HG03025 (cell line): ENCODE measurements around the gene SWT1.

ENCODE experiments used
- ATAC-seq: cut with Tn5 transposase; IDR thresholded peaks from one replicate; pipeline ENCODE4 v1.9.1; 2021; ENCODE audit warnings: mild to moderate bottlenecking, moderate library complexity; ENCODE audit not compliant: unreplicated experiment, low FRiP score

Gene SWT1

GRCh38 chr1:185281245-185281644 lies 124.3 kb downstream of the SWT1 start:
- no peak for ATAC-seq

DNA sequence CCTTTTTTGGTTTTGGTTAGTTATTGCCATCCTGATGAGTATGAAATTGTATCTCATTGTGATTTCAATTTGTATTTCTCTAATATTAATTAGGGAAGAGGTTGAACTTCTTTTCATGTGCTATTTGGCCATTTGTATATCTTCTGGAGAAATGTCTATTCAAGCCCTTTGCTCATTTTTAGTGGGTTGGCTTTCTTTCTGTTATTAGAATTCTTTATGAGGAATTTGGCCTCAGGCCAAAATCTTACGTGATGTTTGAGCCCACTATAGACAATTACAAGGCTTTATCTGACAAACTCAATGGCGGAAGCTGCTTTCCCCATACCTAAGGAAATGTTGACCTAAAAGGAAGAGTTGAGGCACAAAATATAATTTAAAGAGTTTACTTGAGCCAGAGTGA lies 127.1 kb downstream of the SWT1 start:
- ATAC-seq, result no peak

GRCh38 chr1:185284533-185285276 lies 127.7 kb downstream of the SWT1 start:
- ATAC-seq, result no peak

- ATAC-seq, result no peak
Observed at GRCh38 chr1:185287451-185287850, 130.5 kb downstream of the SWT1 start.

DNA sequence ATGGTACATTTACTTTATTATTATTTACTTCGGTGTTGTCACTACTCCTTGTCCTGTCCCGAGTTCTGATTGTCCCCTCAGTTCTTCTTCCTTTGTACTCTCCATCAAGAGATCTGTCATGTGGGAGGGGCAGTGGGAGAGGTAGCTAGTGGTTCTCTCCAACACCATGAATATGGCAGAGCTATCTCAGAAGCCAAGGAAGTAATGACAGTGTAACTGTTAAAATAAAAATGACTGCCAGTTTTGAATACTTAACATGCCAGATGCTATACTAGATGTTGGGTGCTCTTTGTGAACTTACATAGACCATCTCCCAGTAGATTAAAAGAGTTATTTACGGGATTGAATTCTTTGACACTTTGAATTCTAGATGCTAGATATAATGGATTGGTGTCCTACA lies 131.5 kb downstream of the SWT1 start:
- no peak for ATAC-seq

DNA sequence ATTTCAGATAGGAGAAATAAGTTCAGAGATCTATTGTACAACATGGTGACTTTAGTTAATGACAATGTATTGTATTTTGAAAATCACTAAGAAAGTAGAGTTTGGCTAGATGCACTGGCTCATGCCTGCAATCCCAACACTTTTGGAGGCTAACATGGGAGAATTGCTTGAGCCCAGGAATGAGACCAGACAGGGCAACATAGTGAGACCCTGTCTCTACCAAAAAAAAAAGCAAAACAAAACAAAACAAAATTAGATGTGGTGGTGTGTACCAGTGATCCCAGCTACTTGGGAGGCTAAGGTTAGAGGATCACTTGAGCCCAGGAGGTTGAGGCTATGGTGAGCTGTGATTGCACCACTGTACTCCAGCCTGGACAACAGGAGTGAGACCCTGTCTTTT lies 132.9 kb downstream of the SWT1 start:
- ATAC-seq, result no peak

- ATAC-seq, result no peak
Observed at GRCh38 chr1:185291159-185291558, 134.2 kb downstream of the SWT1 start.

DNA sequence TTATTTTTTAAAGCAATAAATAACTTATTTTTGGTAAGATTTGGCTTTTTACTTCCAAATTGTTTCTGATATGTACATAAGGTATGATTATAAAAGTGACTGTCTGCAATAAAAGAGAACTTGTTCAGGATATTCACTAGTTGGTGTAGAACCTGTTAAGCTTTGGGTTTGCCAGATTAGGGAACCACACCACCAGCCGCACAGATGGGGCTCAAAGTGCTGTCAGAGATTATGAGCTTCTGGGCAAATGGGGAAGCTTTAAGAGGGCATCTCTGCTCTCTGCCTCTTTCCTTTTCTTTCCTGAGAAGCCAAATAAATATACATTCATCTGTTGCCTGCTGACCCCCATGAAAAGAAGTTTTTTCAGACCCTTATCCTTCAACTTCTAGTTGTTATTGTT lies 134.7 kb downstream of the SWT1 start:
- no peak for ATAC-seq

DNA sequence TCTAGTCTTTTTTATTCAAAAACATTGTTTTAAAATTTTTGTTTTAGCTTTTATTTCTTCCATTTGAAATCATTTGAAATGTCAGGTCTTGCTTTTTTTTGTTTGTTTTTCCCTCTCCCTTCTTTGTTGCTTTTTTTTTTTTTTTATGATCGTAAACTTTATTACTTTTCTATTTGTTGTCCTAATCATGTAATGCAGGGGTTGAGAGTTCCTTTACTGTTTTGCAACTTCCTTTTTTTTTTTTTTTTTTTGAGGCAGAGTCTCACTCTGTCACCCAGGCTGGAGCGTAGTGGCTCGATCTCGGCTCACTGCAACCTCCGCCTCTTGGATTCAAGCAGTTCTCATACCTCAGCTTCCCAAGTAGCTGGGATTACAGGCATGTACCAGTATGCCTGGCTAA lies 135.3 kb downstream of the SWT1 start:
- no peak for ATAC-seq

DNA sequence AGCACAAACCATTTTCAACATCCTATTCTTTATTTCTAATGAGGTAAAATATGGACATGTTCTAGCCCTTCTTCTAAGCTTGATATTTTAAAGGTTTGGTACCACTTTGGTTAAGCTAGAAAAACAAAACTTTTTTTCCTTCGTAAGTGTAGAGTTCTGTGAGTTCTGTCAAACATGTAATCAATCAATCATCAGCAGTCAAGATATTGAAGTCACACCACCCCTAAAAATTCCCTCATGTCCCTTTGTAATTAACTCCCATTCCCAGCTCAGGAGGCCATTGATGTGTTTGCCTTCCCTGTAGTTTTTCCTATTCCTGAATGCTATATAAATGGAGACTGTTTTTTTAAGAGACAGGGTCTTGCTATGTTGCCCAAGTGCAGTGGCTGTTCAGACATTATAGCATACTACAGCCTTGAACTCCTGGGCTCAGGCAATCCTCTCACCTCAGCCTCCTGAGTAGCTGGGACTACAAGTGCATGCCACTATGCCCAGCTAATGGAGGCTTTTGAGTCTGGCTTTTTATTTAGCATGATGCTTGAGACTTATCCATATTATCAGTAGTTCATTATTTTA lies 137.1 kb downstream of the SWT1 start:
- no peak for ATAC-seq

- no peak for ATAC-seq
Observed at GRCh38 chr1:185295091-185295490, 138.1 kb downstream of the SWT1 start.

GRCh38 chr1:185297982-185298381 lies 141.0 kb downstream of the SWT1 start:
- no peak for ATAC-seq

GRCh38 chr1:185300152-185300551 lies 143.2 kb downstream of the SWT1 start:
- no peak for ATAC-seq

- ATAC-seq, result no peak
Observed at GRCh38 chr1:185305419-185305818, 148.5 kb downstream of the SWT1 start.

DNA sequence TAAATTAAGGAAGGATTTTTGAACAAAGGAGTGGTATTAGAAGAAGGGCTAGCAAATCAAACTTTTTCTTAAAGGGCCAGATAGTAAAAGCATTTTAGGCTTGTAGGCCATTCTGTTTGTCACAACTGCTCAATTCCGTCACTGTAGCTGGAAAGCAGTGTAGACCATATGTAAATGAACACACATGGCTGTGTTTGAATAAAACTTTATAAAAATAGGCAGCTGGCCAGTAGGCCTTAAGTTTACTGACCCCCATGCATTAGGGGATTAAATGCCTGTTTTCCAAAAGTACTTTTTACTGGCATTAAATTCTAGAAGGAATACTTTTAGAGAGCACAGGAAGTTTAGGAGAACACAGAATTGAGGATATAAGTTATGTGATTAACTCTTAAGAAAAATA lies 151.2 kb downstream of the SWT1 start:
- no peak for ATAC-seq

GRCh38 chr1:185309566-185309965 lies 152.6 kb downstream of the SWT1 start:
- no peak for ATAC-seq

GRCh38 chr1:185311589-185312225 lies 154.7 kb downstream of the SWT1 start:
- no peak for ATAC-seq

DNA sequence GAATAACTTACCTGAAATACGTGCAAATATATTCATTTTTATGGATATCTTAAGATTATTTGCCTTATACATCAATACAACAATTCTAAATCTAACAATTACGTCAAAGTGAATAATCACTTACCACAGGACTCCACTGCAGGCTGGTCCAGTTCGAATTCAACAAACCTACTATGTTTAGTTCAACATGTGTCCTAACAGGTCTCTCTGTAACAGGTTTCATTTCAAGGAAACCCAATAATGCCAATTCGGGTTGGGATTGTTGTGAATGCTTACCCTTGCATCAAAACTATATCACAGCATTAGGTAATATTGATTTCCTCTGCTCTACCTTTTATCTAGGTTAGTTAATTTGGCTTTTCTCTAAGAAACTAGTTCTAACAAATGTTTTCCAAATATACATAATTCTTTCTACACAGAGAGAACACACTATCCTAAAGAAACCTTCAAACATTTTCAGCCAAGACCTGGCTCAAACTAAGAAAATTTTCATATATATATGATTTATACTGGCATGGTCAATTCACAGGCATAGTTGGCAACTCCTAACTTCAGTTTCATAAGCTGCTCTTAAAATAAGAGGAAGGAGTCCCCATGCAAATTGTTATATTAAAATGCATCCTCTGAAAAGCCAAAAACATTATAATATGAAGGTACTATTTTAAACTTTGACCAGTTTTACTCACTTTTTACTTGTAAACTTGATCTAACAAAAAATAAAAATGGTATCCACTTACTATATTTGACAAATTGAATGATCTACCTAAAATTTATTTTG lies 155.6 kb downstream of the SWT1 start:
- no peak for ATAC-seq

DNA sequence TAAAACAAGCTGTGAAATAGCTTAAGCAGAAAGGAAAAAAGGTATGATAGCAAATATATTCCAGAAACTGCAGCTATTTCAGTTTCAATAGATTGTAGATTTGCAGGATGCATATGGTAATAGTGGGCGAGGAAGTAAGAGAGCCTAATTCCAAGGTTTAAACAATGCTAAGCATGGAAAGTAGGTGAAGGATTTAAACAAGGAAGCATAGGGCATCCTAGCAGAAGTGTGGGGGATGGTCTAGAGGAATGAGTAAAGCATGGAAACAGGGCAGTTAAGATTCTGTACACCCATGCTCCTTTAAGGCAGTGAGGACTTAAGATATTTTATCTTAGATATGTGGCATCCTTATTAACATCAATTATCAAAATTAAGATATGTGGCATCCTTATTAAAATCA lies 157.4 kb downstream of the SWT1 start:
- no peak for ATAC-seq

DNA sequence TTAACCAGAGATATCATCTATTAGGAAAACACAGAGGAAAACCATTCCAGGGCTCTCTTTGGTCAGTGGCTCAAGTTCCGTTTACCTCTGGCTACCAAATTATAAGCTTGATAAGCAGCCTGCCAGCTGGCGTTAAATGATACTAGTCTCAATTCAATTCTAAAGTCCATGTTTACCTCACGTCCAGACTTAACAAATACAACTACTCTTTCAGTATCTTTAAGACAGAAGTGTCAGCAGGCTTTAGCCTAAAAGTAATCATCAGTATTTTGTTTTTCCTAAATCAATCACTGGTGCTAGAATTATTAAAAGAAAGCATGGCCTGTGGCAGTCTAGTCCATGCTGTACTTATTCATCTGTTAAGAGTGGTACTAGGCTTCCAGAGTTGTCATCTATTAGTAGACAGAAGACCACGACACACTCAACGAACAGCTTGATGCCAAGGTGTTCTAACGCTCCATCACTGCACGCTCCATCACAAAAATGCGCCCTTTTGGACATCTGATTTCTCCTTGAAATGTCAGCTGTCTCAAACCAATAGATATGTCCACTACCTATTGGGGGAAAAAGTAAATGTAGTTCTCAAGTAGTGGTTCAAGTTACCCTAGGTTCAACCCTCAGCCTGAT lies 158.6 kb downstream of the SWT1 start:
- ATAC-seq, result no peak
